Activated CD8-positive, alpha-beta T cell treated with anti-CD3 and anti-CD28 coated beads for 36 hours (primary cell): ENCODE data around the gene SUN1. TPM values are rescaled to one million over a fixed set of nuclear protein-coding genes. Genes with fewer than 3 reads are reported as not detected.

Experiments
- ATAC-seq: fragments of 200-7000 bp; cut with Tn5 transposase; one replicate; pipeline ENCODE4 v1.10.0; 2021; ENCODE audit warnings: mild to moderate bottlenecking, moderate library complexity
- CTCF ChIA-PET: fragments of 350-600 bp; sonication (Branson Sonifier 250); formaldehyde crosslinking; loops from one replicate; lab custom pipeline; 2021; ENCODE audit warnings: antibody characterized with exemption; lab: Charles Lee
- POLR2A ChIA-PET: fragments of 350-600 bp; sonication (Branson Sonifier 250); formaldehyde crosslinking; loops from one replicate; lab custom pipeline; 2021; ENCODE audit warnings: antibody characterized with exemption; lab: Charles Lee
- DNase-seq: peaks from one replicate; pipeline ENCODE4 v3.0.0-alpha.2; 2020
- H3K27ac Mint-ChIP-seq: one replicate; pipeline ENCODE4 v1.8.0; 2021; ENCODE audit warnings: mild to moderate bottlenecking, mixed read lengths
- H3K27me3 Mint-ChIP-seq: one replicate; pipeline ENCODE4 v1.8.0; 2021; ENCODE audit warnings: mixed read lengths
- H3K36me3 Mint-ChIP-seq: one replicate; pipeline ENCODE4 v1.8.0; 2021; ENCODE audit warnings: low read depth, mixed read lengths
- H3K4me1 Mint-ChIP-seq: one replicate; pipeline ENCODE4 v1.8.0; 2021; ENCODE audit warnings: low read depth, mixed read lengths
- H3K4me3 Mint-ChIP-seq: one replicate; pipeline ENCODE4 v1.8.0; 2021; ENCODE audit warnings: mild to moderate bottlenecking, moderate library complexity, mixed read lengths
- H3K9me3 Mint-ChIP-seq: one replicate; pipeline ENCODE4 v1.8.0; 2021; ENCODE audit warnings: mixed read lengths
- CTCF ChIP-seq: fragments of 200-600 bp; IDR thresholded peaks from one replicate; pipeline ENCODE4 v1.8.0; 2022; ENCODE audit warnings: antibody characterized with exemption, mild to moderate bottlenecking
- intact Hi-C: fragments of 100-400 bp; cut with micrococcal nuclease; formaldehyde crosslinking; loops from one replicate; pipeline ENCODE4 v1.10.0; 2022
- total RNA-seq, 2 experiments: library from RNA; stranded (reverse); gene quantifications; one replicate each; pipeline ENCODE4 v1.2.3, GENCODE V29; 2021

The SUN1 gene
- total RNA-seq, 2 experiments from 2014 or later = 71.3 to 71.6 TPM

DNA sequence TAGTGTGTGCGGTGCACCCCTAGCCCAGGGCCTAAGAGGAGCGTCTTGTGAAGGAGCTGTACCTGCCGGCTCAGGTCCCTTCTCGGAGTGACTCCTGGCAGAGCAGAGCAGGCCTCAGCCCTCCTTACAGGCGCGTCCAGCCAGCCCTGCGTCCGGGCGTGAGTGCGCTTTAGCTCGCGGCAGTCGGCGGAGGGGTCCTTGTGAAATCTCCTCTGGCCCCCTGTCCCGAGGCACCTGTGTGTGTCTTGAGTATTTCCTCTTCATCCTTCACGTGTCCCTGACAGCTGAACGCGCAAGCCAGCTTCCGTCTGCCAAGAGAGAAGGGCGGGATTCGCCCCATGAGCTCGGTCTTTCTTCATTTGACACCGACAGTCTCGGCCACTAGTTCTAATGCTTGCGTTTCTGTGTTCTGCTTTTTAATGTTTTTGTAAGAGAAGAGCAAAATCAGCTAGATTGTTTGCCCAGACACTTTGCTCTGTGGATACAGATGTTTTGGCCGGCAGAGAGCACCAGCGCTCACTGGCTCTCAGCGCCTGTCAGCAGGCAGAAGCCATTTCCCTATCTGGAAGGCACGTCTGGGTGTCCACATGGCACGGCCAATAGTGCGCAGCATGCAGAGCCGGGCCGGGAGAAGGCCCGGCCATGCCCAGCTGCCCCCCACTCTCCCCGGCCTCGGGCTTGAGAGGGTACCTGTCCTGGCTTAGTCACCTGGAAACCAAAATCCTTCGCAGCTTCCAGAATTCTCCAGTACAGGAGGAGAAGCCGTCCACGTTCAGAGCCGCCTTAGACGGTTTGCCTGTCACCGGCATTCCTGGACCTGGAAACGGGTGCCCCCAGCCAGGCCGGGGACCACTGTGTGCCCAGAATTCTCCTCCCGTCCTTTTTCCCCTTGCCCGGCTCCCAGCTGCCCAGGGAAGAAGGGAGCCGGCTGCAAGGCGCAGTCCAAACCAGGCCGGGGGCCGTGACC lies 51.1 kb downstream of the SUN1 start:
- POLR2A ChIA-PET = interaction anchor here (0.7 kb wide), 1 partner anchor 101 kb away, joined by 3 read pairs; no protein-coding TSS in a partner anchor
- peaks cover 36% of the 10 kb centered on the region for H3K4me1 Mint-ChIP-seq
- DNase-seq (no peak), ATAC-seq (no peak)
- TF ChIP-seq CTCF = no peak
- intact Hi-C loops = no loop called here
- CTCF ChIA-PET = interaction anchor here (1.4 kb wide), 1 partner anchor 25 kb away, joined by 3 read pairs; no protein-coding TSS in a partner anchor
- H3K9me3 Mint-ChIP-seq = no peaks in the 10 kb centered on the region
- peaks cover 7% of the 10 kb centered on the region for H3K36me3 Mint-ChIP-seq
- H3K4me3 Mint-ChIP-seq = no peak overlapping the region
- H3K27me3 Mint-ChIP-seq = no peaks in the 10 kb centered on the region
- H3K27ac Mint-ChIP-seq = no peak overlapping the region

DNA sequence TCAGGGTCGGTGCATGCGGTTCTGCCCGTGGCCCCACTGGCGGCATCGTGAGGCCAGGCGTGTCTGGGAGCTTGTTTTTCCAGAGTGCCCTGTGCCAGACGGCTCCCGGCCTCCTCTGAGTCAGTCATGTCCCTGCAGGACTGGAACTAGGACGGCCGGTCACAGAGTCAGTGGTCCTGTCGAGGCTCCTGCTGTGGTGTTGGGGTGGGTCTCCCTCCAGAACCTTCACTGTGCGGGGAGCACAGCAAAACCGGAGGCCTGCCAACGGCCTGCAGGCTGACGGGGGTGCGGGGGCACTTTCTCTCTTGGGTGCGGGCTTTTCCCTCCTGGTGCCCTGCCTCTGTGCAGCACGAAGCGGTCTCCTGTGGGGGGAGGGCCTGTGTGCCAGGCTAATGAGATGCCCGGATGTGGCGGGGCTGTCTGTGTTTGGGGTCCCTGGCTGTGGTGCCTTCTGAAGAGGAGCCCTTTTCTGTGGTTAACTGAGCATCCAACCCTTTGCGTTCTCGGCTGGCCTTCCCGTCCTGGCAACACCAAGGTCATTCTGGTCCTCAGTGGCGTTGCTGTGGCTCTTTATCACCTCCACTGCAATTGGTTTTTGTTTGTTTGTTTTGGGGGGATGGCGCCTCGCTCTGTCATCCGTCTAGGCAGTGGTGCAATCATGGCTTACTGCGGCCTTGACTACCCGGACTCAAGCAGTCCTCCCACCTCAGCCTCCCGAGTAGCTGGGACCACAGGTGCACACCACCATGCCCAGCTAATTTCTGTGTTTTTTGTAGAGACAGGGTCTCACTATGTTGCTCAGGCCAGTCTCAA lies 52.1 kb downstream of the SUN1 start:
- no peak for ATAC-seq
- Mint-ChIP-seq H3K27me3 (no peaks in the 10 kb centered on the region), H3K4me1 (peaks cover 28% of the 10 kb centered on the region), H3K4me3 (no peak overlapping the region), H3K9me3 (no peaks in the 10 kb centered on the region), H3K27ac (no peak overlapping the region), H3K36me3 (peaks cover 4% of the 10 kb centered on the region)
- no peak for TF ChIP-seq CTCF
- CTCF ChIA-PET = interaction anchor here (1.4 kb wide), 1 partner anchor 24 kb away, joined by 3 read pairs; no protein-coding TSS in a partner anchor
- POLR2A ChIA-PET = interaction anchor here (0.7 kb wide), 1 partner anchor 100 kb away, joined by 3 read pairs; no protein-coding TSS in a partner anchor
- intact Hi-C loops = no loop called here
- DNase-seq = no peak

GRCh38 chr7:885261-885892 lies 53.1 kb downstream of the SUN1 start:
- intact Hi-C loops = no loop called here
- no peak for TF ChIP-seq CTCF
- DNase-seq (no peak), ATAC-seq (no peak)
- Mint-ChIP-seq H3K4me1 (peaks cover 22% of the 10 kb centered on the region), H3K27ac (no peak overlapping the region), H3K4me3 (no peak overlapping the region), H3K27me3 (no peaks in the 10 kb centered on the region), H3K36me3 (peaks cover 5% of the 10 kb centered on the region), H3K9me3 (no peaks in the 10 kb centered on the region)
- ChIA-PET CTCF (no interaction called here), POLR2A (interaction anchor here (0.9 kb wide), 1 partner anchor 54 kb away, joined by 3 read pairs; no protein-coding TSS in a partner anchor)

DNA sequence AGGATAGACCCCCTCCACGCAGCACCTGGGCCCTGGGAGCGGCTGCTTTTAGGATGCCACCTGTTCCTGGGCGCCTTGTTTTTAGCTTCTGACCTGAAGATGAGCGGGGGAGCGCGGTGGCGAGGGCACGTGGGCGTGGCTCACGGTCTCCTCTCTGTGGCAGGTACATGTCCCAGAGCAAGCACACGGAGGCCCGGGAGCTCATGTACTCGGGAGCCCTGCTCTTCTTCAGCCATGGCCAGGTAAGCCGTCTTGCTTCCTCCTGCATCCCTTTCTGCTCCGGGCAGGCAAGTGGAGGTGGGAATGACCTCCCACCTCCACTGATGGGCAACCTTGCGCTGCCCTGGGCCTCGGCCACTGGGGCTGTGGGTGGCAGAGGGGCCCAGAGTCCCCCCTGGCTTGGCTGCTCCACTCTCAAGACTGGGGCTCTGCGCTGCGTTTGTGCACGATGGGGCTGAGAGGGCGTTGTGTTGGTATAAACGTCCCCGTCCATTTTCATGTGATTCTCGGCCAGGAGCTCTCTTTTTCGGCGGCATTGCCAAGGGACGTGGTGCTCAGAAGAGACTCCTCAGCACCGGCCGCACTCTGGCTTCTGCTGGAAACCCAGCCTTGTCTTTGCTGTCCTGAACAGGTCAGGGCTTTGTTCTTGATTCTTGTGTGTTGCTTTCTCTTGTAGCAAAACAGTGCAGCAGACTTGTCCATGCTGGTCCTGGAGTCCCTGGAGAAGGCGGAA lies 53.8 kb downstream of the SUN1 start:
- no peak for TF ChIP-seq CTCF
- H3K27me3 Mint-ChIP-seq = no peaks in the 10 kb centered on the region
- intact Hi-C loops = no loop called here
- H3K27ac Mint-ChIP-seq = no peak overlapping the region
- peaks cover 19% of the 10 kb centered on the region for H3K4me1 Mint-ChIP-seq
- ChIA-PET POLR2A (interaction anchor here (0.9 kb wide), 1 partner anchor 54 kb away, joined by 3 read pairs; no protein-coding TSS in a partner anchor), CTCF (no interaction called here)
- ATAC-seq (no peak), DNase-seq (no peak)
- no peak overlapping the region for H3K4me3 Mint-ChIP-seq
- H3K36me3 Mint-ChIP-seq = peaks cover 10% of the 10 kb centered on the region
- H3K9me3 Mint-ChIP-seq = no peaks in the 10 kb centered on the region
